Brain microvascular endothelial cell (primary cell): ENCODE data around the gene ROBO1.

Experiments
- DNase-seq: peaks from one replicate; pipeline ENCODE4 v3.0.0-alpha.2; 2020
- H3K27ac ChIP-seq: fragments of 250-450 bp; sonication (Bioruptor Pico); 2 replicates; pipeline ENCODE4 v1.5.1; 2020; ENCODE audit warnings: mild to moderate bottlenecking, moderate library complexity
- H3K27me3 ChIP-seq: fragments of 250-450 bp; sonication (Bioruptor Pico); replicated peaks from 2 replicates; pipeline ENCODE4 v1.5.1; 2020; ENCODE audit warnings: mild to moderate bottlenecking
- H3K36me3 ChIP-seq: fragments of 250-450 bp; sonication (Bioruptor Pico); replicated peaks from 2 replicates; pipeline ENCODE4 v1.5.1; 2020; ENCODE audit warnings: mild to moderate bottlenecking
- H3K4me3 ChIP-seq: 2 replicates; pipeline ENCODE4 v1.5.1; 2011; ENCODE audit warnings: low read depth, mild to moderate bottlenecking, control low read depth, low read length, moderate library complexity
- in situ Hi-C: cut with HindIII; loops from 2 replicates; pipeline ENCODE4 v1.10.0; 2017; ENCODE audit warnings: low sequenced_read_pairs, low pct_ligation_motif_present
- TF ChIP-seq, protein P1 (sequence below): IDR thresholded peaks from 2 replicates; pipeline ENCODE4 v1.5.1; 2011; ENCODE audit warnings: low read depth, mild to moderate bottlenecking, moderate library complexity, low read length, control low read depth, inconsistent platforms; ENCODE audit errors: missing control alignments

The ROBO1 gene

DNA sequence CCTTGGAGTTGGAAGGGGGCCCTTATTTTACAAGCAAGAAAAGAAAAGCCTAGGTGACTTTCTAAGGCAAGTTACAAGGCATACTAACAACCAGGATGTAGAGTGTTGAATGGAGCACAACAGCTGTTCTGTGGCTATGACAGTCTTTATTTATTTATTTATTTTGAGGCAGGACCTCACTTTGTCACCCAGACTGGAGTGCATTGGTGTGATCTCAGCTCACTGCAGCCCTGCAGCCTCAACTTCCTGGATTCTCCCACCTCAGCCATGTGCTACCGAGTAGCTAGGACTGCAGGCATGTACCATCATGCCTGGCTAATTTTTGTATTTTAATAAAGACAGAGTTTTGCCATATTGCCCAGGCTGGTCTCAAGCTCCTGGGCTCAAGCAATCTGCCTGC, 973.4 kb downstream of the ROBO1 start:
- no peak for DNase-seq
- in situ Hi-C loops, result no loop called here
- Histone ChIP-seq H3K27me3 (no peaks in the 10 kb centered on the region), H3K4me3 (no peak overlapping the region), H3K36me3 (no peaks in the 10 kb centered on the region), H3K27ac (no peak overlapping the region)
- TF ChIP-seq, protein P1, sequence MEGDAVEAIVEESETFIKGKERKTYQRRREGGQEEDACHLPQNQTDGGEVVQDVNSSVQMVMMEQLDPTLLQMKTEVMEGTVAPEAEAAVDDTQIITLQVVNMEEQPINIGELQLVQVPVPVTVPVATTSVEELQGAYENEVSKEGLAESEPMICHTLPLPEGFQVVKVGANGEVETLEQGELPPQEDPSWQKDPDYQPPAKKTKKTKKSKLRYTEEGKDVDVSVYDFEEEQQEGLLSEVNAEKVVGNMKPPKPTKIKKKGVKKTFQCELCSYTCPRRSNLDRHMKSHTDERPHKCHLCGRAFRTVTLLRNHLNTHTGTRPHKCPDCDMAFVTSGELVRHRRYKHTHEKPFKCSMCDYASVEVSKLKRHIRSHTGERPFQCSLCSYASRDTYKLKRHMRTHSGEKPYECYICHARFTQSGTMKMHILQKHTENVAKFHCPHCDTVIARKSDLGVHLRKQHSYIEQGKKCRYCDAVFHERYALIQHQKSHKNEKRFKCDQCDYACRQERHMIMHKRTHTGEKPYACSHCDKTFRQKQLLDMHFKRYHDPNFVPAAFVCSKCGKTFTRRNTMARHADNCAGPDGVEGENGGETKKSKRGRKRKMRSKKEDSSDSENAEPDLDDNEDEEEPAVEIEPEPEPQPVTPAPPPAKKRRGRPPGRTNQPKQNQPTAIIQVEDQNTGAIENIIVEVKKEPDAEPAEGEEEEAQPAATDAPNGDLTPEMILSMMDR, result no peak

DNA sequence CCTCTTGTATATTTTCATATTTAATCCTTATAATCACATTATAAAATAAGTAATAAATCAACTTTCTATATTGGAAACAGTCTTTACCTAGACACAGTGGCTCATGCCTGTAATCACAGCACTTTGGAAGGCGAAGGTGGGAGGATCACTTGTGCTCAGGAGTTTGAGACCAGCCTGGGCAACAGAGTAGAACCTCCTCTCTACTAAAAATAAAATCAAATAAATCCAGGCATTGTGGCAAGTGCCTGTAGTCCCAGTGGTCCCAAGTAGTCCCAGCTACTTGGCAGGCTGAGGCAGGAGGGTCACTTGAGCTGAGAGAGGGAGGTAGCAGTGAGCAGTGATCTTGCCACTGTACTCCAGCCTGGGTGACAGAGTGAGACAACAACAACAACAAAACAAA, 975.1 kb downstream of the ROBO1 start:
- Histone ChIP-seq H3K27me3 (no peaks in the 10 kb centered on the region), H3K4me3 (no peak overlapping the region)
- in situ Hi-C loops, result no loop called here

DNA sequence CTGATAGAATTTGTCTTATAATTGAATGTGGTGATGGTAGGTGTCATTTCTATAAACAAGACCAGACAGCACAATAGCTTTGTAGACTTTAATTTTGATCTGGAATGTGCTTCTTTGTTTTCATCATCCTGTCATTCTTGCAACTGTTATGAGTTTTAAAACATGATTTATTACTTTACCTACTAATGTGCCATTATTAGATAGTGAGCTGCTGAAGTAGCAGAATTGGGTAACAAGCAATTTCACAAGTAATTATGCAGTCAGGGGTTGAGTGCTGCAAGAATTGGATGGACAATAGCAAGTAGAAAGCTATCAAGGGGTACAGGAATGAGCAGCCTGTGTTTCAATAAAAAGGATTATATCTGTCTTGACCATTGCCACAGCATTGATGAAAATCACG, 975.6 kb downstream of the ROBO1 start:
- no peak overlapping the region for H3K27ac ChIP-seq
- TF ChIP-seq, protein P1, result no peak
- in situ Hi-C loops, result no loop called here
- no peaks in the 10 kb centered on the region for H3K36me3 ChIP-seq
- no peak overlapping the region for H3K4me3 ChIP-seq
- DNase-seq, result no peak
- no peaks in the 10 kb centered on the region for H3K27me3 ChIP-seq

More for the DNA sequence above, 975.1 kb downstream of the ROBO1 start:
- DNase-seq, result no peak
- TF ChIP-seq, protein P1, result no peak
- Histone ChIP-seq H3K36me3 (no peaks in the 10 kb centered on the region), H3K27ac (no peak overlapping the region)

DNA sequence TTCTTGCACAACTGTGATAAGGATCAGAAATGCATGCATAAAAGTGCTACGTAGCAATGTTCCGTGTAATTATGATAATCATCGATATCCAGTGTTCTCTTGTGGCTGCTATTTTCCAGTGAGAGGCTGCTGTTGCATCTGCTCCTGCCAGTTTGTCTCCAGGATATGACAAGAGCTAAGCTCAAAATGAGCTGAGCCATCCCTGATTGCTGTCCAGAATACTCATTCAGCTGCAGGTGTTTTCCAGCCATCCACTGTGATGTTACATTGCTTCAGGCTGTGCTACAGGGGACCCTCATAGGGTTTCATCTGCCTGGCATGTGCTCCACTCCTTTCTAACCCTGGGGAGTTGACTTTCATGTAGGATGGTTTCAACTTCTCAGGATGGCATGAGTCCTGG, 976.0 kb downstream of the ROBO1 start:
- TF ChIP-seq, protein P1, result no peak
- in situ Hi-C loops, result no loop called here
- H3K27ac ChIP-seq, result no peak overlapping the region
- H3K4me3 ChIP-seq, result no peak overlapping the region
- H3K27me3 ChIP-seq, result no peaks in the 10 kb centered on the region
- no peak for DNase-seq
- no peaks in the 10 kb centered on the region for H3K36me3 ChIP-seq

DNA sequence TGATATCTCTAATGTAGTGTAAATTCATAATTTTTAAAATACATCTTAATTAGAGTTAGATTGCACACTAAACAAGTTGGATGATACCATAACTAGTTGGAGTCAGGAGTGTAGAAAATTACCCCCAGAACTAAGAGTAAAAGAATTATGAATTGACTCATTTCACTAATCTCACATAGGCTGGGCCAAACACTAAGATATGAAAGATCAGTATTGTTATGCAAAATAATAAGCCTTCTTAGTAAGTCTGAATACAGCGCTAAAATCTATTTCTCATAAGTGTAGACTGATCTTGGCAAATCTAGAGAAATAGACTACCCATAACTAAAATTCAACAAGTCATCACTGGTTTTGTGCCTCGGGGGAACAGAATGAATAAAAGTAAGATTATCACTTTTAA, 979.0 kb downstream of the ROBO1 start:
- no peak for DNase-seq
- TF ChIP-seq, protein P1, result no peak
- Histone ChIP-seq H3K4me3 (no peak overlapping the region), H3K27ac (no peak overlapping the region), H3K27me3 (no peaks in the 10 kb centered on the region), H3K36me3 (no peaks in the 10 kb centered on the region)
- in situ Hi-C loops, result no loop called here

DNA sequence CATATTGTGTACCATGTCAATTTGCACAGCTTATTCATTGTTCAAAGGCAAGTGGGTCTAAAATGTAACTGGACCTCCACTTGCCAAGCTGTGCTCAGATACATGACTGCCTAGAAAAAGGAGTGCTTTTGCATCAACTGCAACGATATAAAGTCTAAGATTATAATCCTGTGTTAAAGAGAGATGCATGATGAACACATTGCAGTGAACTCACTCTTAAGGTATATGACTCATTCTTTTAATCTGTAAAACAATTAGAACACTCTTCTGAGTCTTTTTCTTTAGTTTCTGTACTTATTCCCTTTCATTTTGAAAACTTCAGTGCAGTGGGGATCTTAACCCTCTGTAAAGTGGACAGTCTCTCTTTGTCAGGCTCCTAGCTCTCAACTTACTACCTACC, 982.8 kb downstream of the ROBO1 start:
- in situ Hi-C loops, result no loop called here
- Histone ChIP-seq H3K27ac (no peak overlapping the region), H3K36me3 (no peaks in the 10 kb centered on the region), H3K27me3 (no peaks in the 10 kb centered on the region), H3K4me3 (no peak overlapping the region)
- TF ChIP-seq, protein P1, result no peak
- no peak for DNase-seq
